Esophagus muscularis mucosa (tissue), 4 donors: ENCODE measurements around the gene OR2T10. TPM values are rescaled to one million over a fixed set of nuclear protein-coding genes. Genes with fewer than 3 reads are reported as not detected.
"Not testable (repeated sequence)": the region's sequence is repeated elsewhere in the genome, so short reads cannot be mapped to it uniquely, and the experiment has no call there.

Experiments
- DNase-seq: peaks from one replicate; pipeline ENCODE4 v3.0.0-alpha.2; 2017; ENCODE audit errors: extremely low spot score
- H3K27ac ChIP-seq, 4 donors: fragments of 200-600 bp; sonication (generic); replicated peaks in 1 of 4; 1 replicate in 3 of 4; 2 replicates in 1 of 4; pipeline ENCODE4 v1.5.1; 2016 to 2019; ENCODE audit warnings: mild to moderate bottlenecking in 1 of 4
- H3K27me3 ChIP-seq, 4 donors: fragments of 200-600 bp; sonication (generic); one replicate each; pipeline versions ENCODE4 v1.5.1 to v1.6.0; 2016 to 2019
- H3K36me3 ChIP-seq, 4 donors: fragments of 200-600 bp; sonication (generic); one replicate each; pipeline ENCODE4 v1.5.1; 2016 to 2019
- H3K4me1 ChIP-seq, 4 donors: fragments of 200-600 bp; sonication (generic); one replicate each; pipeline ENCODE4 v1.5.1; 2016 to 2019
- H3K4me3 ChIP-seq, 4 donors: fragments of 200-600 bp; sonication (generic); 1 replicate in 2 of 4; 2 replicates in 2 of 4; pipeline ENCODE4 v1.5.1; 2016 to 2019; ENCODE audit warnings: mild to moderate bottlenecking in 4 of 4, moderate library complexity in 1 of 4
- H3K9me3 ChIP-seq, 4 donors: fragments of 200-600 bp; sonication (generic); 1 replicate in 3 of 4; 2 replicates in 1 of 4; pipeline ENCODE4 v1.5.1; 2016 to 2019
- CTCF ChIP-seq, 3 experiments: fragments of 200-600 bp in 2 of 3; fragments of 450-650 bp in 1 of 3; sonication (generic) in 2 of 3; IDR thresholded peaks; one replicate each; pipeline ENCODE4 v1.5.1; 2017 to 2019; ENCODE audit warnings: antibody characterized with exemption in 3 of 3, mild to moderate bottlenecking in 2 of 3, moderate library complexity in 1 of 3
- EP300 ChIP-seq: sonication (generic); formaldehyde crosslinking; IDR thresholded peaks from one replicate; pipeline ENCODE4 v1.6.1; 2017; ENCODE audit warnings: antibody characterized with exemption
- POLR2A ChIP-seq: fragments of 450-650 bp; IDR thresholded peaks from one replicate; pipeline ENCODE4 v1.6.1; 2017; ENCODE audit warnings: antibody characterized with exemption, moderate library complexity, mild to moderate bottlenecking, low read depth
- POLR2AphosphoS5 ChIP-seq, 2 donors: sonication (generic); formaldehyde crosslinking; IDR thresholded peaks; one replicate each; pipeline ENCODE4 v1.6.1; 2017; ENCODE audit warnings: antibody characterized with exemption in 2 of 2
- WGBS: methylation state at CpG from one replicate; pipeline ENCODE4 v1.1.5; 2018; 5-methylcytosine and 5-hydroxymethylcytosine counted together
- intact Hi-C: fragments of 100-400 bp; cut with DNase I; formaldehyde crosslinking; loops from one replicate; pipeline ENCODE4 v1.15.1; 2023
- total RNA-seq, 4 donors: library from RNA; depleted of rRNA; stranded (reverse); fragments of >200 nt; gene quantifications; one replicate each; pipeline versions ENCODE4 v1.1.0 to v1.2.1, GENCODE V29; 2016

The OR2T10 gene
- total RNA-seq, 4 donors from 2014 or later = not detected

- intact Hi-C loops = no loop called here
- Histone ChIP-seq H3K36me3 (no peaks in the 10 kb centered on the region), H3K4me3 (no peak overlapping the region), H3K27ac (no peak overlapping the region), H3K4me1 (no peaks in the 10 kb centered on the region), H3K9me3 (no peaks in the 10 kb centered on the region), H3K27me3 (no peaks in the 10 kb centered on the region)
- TF ChIP-seq CTCF (IDR thresholded peaks at IDR 0.05) (no peak), EP300 (no peak), POLR2AphosphoS5 (IDR thresholded peaks at IDR 0.05) (no peak), POLR2A (no peak)
- 71% methylated on average over 3 of the region's 3 CpGs for WGBS
- DNase-seq = no peak
These were observed 12.2 kb downstream of the OR2T10 start for GRCh38 chr1:248585266-248585665.

- Histone ChIP-seq H3K36me3 (no peaks in the 10 kb centered on the region), H3K27ac (no peak overlapping the region), H3K9me3 (no peaks in the 10 kb centered on the region), H3K4me1 (no peaks in the 10 kb centered on the region), H3K4me3 (no peak overlapping the region), H3K27me3 (no peaks in the 10 kb centered on the region)
- intact Hi-C loops = no loop called here
- TF ChIP-seq CTCF (IDR thresholded peaks at IDR 0.05) (no peak), POLR2AphosphoS5 (IDR thresholded peaks at IDR 0.05) (no peak), EP300 (no peak), POLR2A (no peak)
- 75% methylated on average over 9 of the region's 9 CpGs for WGBS
- no peak for DNase-seq
These were observed 21.1 kb downstream of the OR2T10 start for GRCh38 chr1:248576260-248576980.

- H3K36me3 ChIP-seq, H3K4me3 ChIP-seq, DNase-seq, intact Hi-C loops, H3K27ac ChIP-seq, H3K9me3 ChIP-seq, H3K4me1 ChIP-seq, H3K27me3 ChIP-seq: not testable (repeated sequence)
- 80% methylated on average over 2 of the region's 3 CpGs for WGBS
These were observed 22.8 kb downstream of the OR2T10 start, which contains the start of gene OR2T34 for GRCh38 chr1:248574657-248575056. OR2T34 (minus strand) TSS chr1:248574757; CDS start chr1:248574757, 0 bp downstream.

GRCh38 chr1:248573856-248574255 is 23.6 kb downstream of the OR2T10 start:
- H3K4me3 ChIP-seq, DNase-seq, H3K27ac ChIP-seq, intact Hi-C loops, H3K27me3 ChIP-seq, H3K36me3 ChIP-seq, H3K9me3 ChIP-seq, H3K4me1 ChIP-seq: not testable (repeated sequence)
- WGBS = 75% methylated on average over 5 of the region's 8 CpGs

- H3K27ac ChIP-seq = not testable (repeated sequence)
- WGBS = no CpG with 5 or more reads among the region's 1 CpG
These were observed 25.5 kb downstream of the OR2T10 start for GRCh38 chr1:248572049-248572448.

GRCh38 chr1:248570811-248571210 is 26.7 kb downstream of the OR2T10 start:
- DNase-seq, H3K4me1 ChIP-seq, H3K27ac ChIP-seq, H3K4me3 ChIP-seq, intact Hi-C loops, H3K9me3 ChIP-seq, H3K36me3 ChIP-seq, H3K27me3 ChIP-seq: not testable (repeated sequence)
- WGBS = 69% methylated on average over 3 of the region's 3 CpGs

More at GRCh38 chr1:248572049-248572448, 25.5 kb downstream of the OR2T10 start:
- H3K4me3 ChIP-seq, H3K9me3 ChIP-seq, H3K4me1 ChIP-seq, H3K36me3 ChIP-seq, intact Hi-C loops, DNase-seq, H3K27me3 ChIP-seq: not testable (repeated sequence)

- H3K27me3 ChIP-seq, DNase-seq, H3K27ac ChIP-seq, H3K4me1 ChIP-seq, H3K9me3 ChIP-seq, H3K4me3 ChIP-seq, intact Hi-C loops, H3K36me3 ChIP-seq: not testable (repeated sequence)
- 40% methylated on average over 2 of the region's 2 CpGs for WGBS
These were observed 28.5 kb downstream of the OR2T10 start for GRCh38 chr1:248569049-248569448.

GRCh38 chr1:248565530-248566373 is 31.7 kb downstream of the OR2T10 start:
- 68% methylated on average over 11 of the region's 11 CpGs for WGBS
- H3K9me3 ChIP-seq, H3K4me1 ChIP-seq, H3K27ac ChIP-seq, H3K27me3 ChIP-seq, DNase-seq, intact Hi-C loops, H3K4me3 ChIP-seq, H3K36me3 ChIP-seq: not testable (repeated sequence)

GRCh38 chr1:248562672-248563071 is 34.8 kb downstream of the OR2T10 start, which contains the start of gene OR2T29:
OR2T29 (minus strand) TSS chr1:248562772; CDS start chr1:248559491, 3,281 bp downstream.
- not testable (repeated sequence) for DNase-seq, H3K36me3 ChIP-seq, H3K4me3 ChIP-seq

GRCh38 chr1:248551027-248551426 is 46.5 kb downstream of the OR2T10 start:
- WGBS = no CpG with 5 or more reads among the region's 6 CpGs
- H3K27me3 ChIP-seq, H3K4me1 ChIP-seq, intact Hi-C loops, DNase-seq, H3K27ac ChIP-seq, H3K36me3 ChIP-seq, H3K9me3 ChIP-seq, H3K4me3 ChIP-seq: not testable (repeated sequence)

More at GRCh38 chr1:248562672-248563071, 34.8 kb downstream of the OR2T10 start, which contains the start of gene OR2T29:
- H3K27ac ChIP-seq, H3K4me1 ChIP-seq, intact Hi-C loops, H3K9me3 ChIP-seq, H3K27me3 ChIP-seq: not testable (repeated sequence)
- 64% methylated on average over 1 of the region's 3 CpGs for WGBS
